H9 (cell line): ENCODE results near the gene SKAP1. TPM values are rescaled to one million over a fixed set of nuclear protein-coding genes. Genes with fewer than 3 reads are reported as not detected.

Experiments used
- DNase-seq: peaks from one replicate; pipeline ENCODE4 v3.0.0-alpha.2; 2017
- H2AFZ ChIP-seq: one replicate; pipeline ENCODE4 v1.6.1; 2013; ENCODE audit warnings: mild to moderate bottlenecking, low read length, control low read depth, moderate library complexity
- H2AK5ac ChIP-seq: 2 replicates; pipeline ENCODE4 v1.6.1; 2013; ENCODE audit warnings: low read length, control low read depth, mixed read lengths; ENCODE audit not compliant: insufficient read length
- H2BK120ac ChIP-seq: one replicate; pipeline ENCODE4 v1.6.1; 2013; ENCODE audit warnings: low read depth, mild to moderate bottlenecking, low read length, control low read depth, inconsistent platforms; ENCODE audit not compliant: poor library complexity, severe bottlenecking
- H2BK12ac ChIP-seq: 2 replicates; pipeline ENCODE4 v1.6.1; 2013; ENCODE audit warnings: low read length, control low read depth, mixed read lengths, low read depth; ENCODE audit not compliant: insufficient read length
- H2BK15ac ChIP-seq: 2 replicates; pipeline ENCODE4 v1.6.1; 2013; ENCODE audit warnings: low read depth, low read length, control low read depth
- H2BK20ac ChIP-seq: one replicate; pipeline ENCODE4 v1.6.1; 2013; ENCODE audit warnings: low read depth, mild to moderate bottlenecking, low read length, control low read depth, inconsistent platforms; ENCODE audit not compliant: poor library complexity, severe bottlenecking
- H2BK5ac ChIP-seq: 2 replicates; pipeline ENCODE4 v1.6.1; 2013; ENCODE audit warnings: low read length, control low read depth, mixed read lengths; ENCODE audit not compliant: insufficient read length
- H3K14ac ChIP-seq: 2 replicates; pipeline ENCODE4 v1.6.1; 2013; ENCODE audit warnings: low read length, control low read depth; ENCODE audit not compliant: insufficient read depth
- H3K18ac ChIP-seq: 2 replicates; pipeline ENCODE4 v1.6.1; 2013; ENCODE audit warnings: low read depth, mild to moderate bottlenecking, mixed read lengths, low read length, control low read depth; ENCODE audit not compliant: insufficient read length
- H3K23ac ChIP-seq: 2 replicates; pipeline ENCODE4 v1.6.1; 2013; ENCODE audit warnings: low read length, control low read depth, mixed read lengths, low read depth; ENCODE audit not compliant: insufficient read length
- H3K23me2 ChIP-seq: 2 replicates; pipeline ENCODE4 v1.6.1; 2013; ENCODE audit warnings: low read depth, mild to moderate bottlenecking, mixed read lengths, low read length, control low read depth; ENCODE audit not compliant: insufficient read length, poor library complexity, severe bottlenecking
- H3K27ac ChIP-seq: 2 replicates; pipeline ENCODE4 v1.5.1; 2013; ENCODE audit warnings: low read length, control low read depth, mixed read lengths, low read depth; ENCODE audit not compliant: insufficient read length
- H3K27me3 ChIP-seq: 2 replicates; pipeline ENCODE4 v1.6.1; 2013; ENCODE audit warnings: low read length, control low read depth, inconsistent platforms; ENCODE audit not compliant: insufficient read depth
- H3K4ac ChIP-seq: 2 replicates; pipeline ENCODE4 v1.6.1; 2013; ENCODE audit warnings: low read depth, mild to moderate bottlenecking, control low read depth, inconsistent platforms, low read length, moderate library complexity
- H3K4me1 ChIP-seq: 2 replicates; pipeline ENCODE4 v1.6.1; 2013; ENCODE audit warnings: low read length, control low read depth, inconsistent platforms; ENCODE audit not compliant: insufficient read depth
- H3K4me2 ChIP-seq: 2 replicates; pipeline ENCODE4 v1.6.1; 2013; ENCODE audit warnings: low read length, control low read depth, mixed read lengths; ENCODE audit not compliant: insufficient read length, insufficient read depth
- H3K56ac ChIP-seq: 2 replicates; pipeline ENCODE4 v1.6.1; 2013; ENCODE audit warnings: low read depth, mild to moderate bottlenecking, mixed read lengths, low read length, control low read depth; ENCODE audit not compliant: insufficient read length
- H3K79me1 ChIP-seq: 2 replicates; pipeline ENCODE4 v1.6.1; 2013; ENCODE audit warnings: low read depth, mild to moderate bottlenecking, moderate library complexity, low read length, control low read depth, inconsistent platforms; ENCODE audit not compliant: insufficient read depth, poor library complexity, severe bottlenecking
- H3K79me2 ChIP-seq: 2 replicates; pipeline ENCODE4 v1.6.1; 2013; ENCODE audit warnings: low read length, control low read depth, inconsistent platforms; ENCODE audit not compliant: insufficient read depth
- H3K9ac ChIP-seq: 2 replicates; pipeline ENCODE4 v1.6.1; 2013; ENCODE audit warnings: low read length, control low read depth, mixed read lengths; ENCODE audit not compliant: insufficient read length; ENCODE audit errors: extremely low read depth
- H3K9me3 ChIP-seq: one replicate; pipeline ENCODE4 v1.6.1; 2013; ENCODE audit warnings: low read depth, low read length, inconsistent platforms; ENCODE audit not compliant: control insufficient read depth
- H3T11ph ChIP-seq: one replicate; pipeline ENCODE4 v1.6.1; 2013; ENCODE audit warnings: mild to moderate bottlenecking, low read length, control low read depth, inconsistent platforms
- H4K20me1 ChIP-seq: one replicate; pipeline ENCODE4 v1.6.1; 2013; ENCODE audit not compliant: control insufficient read depth, insufficient read length, insufficient read depth
- H4K5ac ChIP-seq: 2 replicates; pipeline ENCODE4 v1.6.1; 2013; ENCODE audit warnings: low read depth, mild to moderate bottlenecking, mixed read lengths, low read length, control low read depth; ENCODE audit not compliant: insufficient read length
- H4K8ac ChIP-seq: replicated peaks from 2 replicates; pipeline ENCODE4 v1.6.1; 2013; ENCODE audit warnings: low read length, control low read depth, mixed read lengths, low read depth; ENCODE audit not compliant: insufficient read length
- H4K91ac ChIP-seq: 2 replicates; pipeline ENCODE4 v1.6.1; 2013; ENCODE audit warnings: low read depth, mild to moderate bottlenecking, moderate library complexity, mixed read lengths, low read length, control low read depth; ENCODE audit not compliant: insufficient read length
- H3K27ac Mint-ChIP-seq, 3 experiments: 2 replicates in 2 of 3; 3 replicates in 1 of 3; pipeline ENCODE4 v1.8.0; 2020 to 2021; ENCODE audit warnings: mixed read lengths in 3 of 3, mild to moderate bottlenecking in 1 of 3, moderate library complexity in 1 of 3
- H3K27me3 Mint-ChIP-seq: 2 replicates; pipeline ENCODE4 v1.8.0; 2021; ENCODE audit warnings: low read depth, mild to moderate bottlenecking, moderate library complexity, mixed read lengths
- H3K36me3 Mint-ChIP-seq, 3 experiments: 2 replicates in 2 of 3; 3 replicates in 1 of 3; pipeline ENCODE4 v1.8.0; 2020 to 2021; ENCODE audit warnings: low read depth in 3 of 3, mixed read lengths in 3 of 3; ENCODE audit not compliant: insufficient read depth in 1 of 3
- H3K4me1 Mint-ChIP-seq, 2 experiments: 2 replicates each; pipeline ENCODE4 v1.8.0; 2020; ENCODE audit warnings: mixed read lengths in 2 of 2
- H3K4me3 Mint-ChIP-seq, 2 experiments: 2 replicates in 1 of 2; 3 replicates in 1 of 2; pipeline ENCODE4 v1.8.0; 2020 to 2021; ENCODE audit warnings: mild to moderate bottlenecking in 2 of 2, mixed read lengths in 2 of 2, moderate library complexity in 1 of 2
- H3K9me3 Mint-ChIP-seq, 2 experiments: 2 replicates in 1 of 2; 3 replicates in 1 of 2; pipeline ENCODE4 v1.8.0; 2020; ENCODE audit warnings: mild to moderate bottlenecking in 2 of 2, mixed read lengths in 2 of 2, moderate library complexity in 1 of 2
- CTCF ChIP-seq: fragments of 200-600 bp; sonication (generic); conservative IDR thresholded peaks from 3 replicates; pipeline ENCODE4 v1.8.0; 2021; ENCODE audit warnings: antibody characterized with exemption, mild to moderate bottlenecking
- WGBS: extraction: QIAGEN DNeasy Blood & Tissue Kit; methylation state at CpG from one replicate; pipeline ENCODE4 v1.1.7; 2013; ENCODE audit warnings: missing lambda C conversion rate, low lambda C conversion rate, mixed read lengths; ENCODE audit not compliant: insufficient read length; ENCODE audit errors: extremely low coverage; 5-methylcytosine and 5-hydroxymethylcytosine counted together
- total RNA-seq: library from RNA; stranded (reverse); gene quantifications from 2 replicates; pipeline ENCODE4 v1.2.1, GENCODE V29; 2021

The SKAP1 gene
- total RNA-seq, 1 experiment from 2014 or later, result not detected

GRCh38 chr17:48439875-48440505 lies 10.0 kb upstream of the SKAP1 start:
- TF ChIP-seq CTCF, result no peak
- no peaks in the 10 kb centered on the region for H3K36me3 Mint-ChIP-seq
- H3K4me3 Mint-ChIP-seq, result no peak overlapping the region
- no peak overlapping the region for H3K23ac ChIP-seq
- H2BK120ac ChIP-seq, result no peak overlapping the region
- no peak overlapping the region for H3K14ac ChIP-seq
- no peak overlapping the region for H3K18ac ChIP-seq
- H3K9me3 ChIP-seq, result no peaks in the 10 kb centered on the region
- DNase-seq, result no peak
- H4K91ac ChIP-seq, result no peak overlapping the region
- no peaks in the 10 kb centered on the region for H3K9me3 Mint-ChIP-seq
- H2AK5ac ChIP-seq, result no peak overlapping the region
- H2BK15ac ChIP-seq, result no peak overlapping the region
- H2BK12ac ChIP-seq, result no peak overlapping the region
- no peak overlapping the region; a peak in 1 of 7 replicates for H3K27ac Mint-ChIP-seq
- H3K56ac ChIP-seq, result no peak overlapping the region
- H3K4ac ChIP-seq, result no peak overlapping the region
- H2BK5ac ChIP-seq, result no peak overlapping the region
- H3K23me2 ChIP-seq, result no peaks in the 10 kb centered on the region
- no peak overlapping the region for H2AFZ ChIP-seq
- no peak overlapping the region for H2BK20ac ChIP-seq
- peaks cover 74% of the 10 kb centered on the region for H3K27me3 Mint-ChIP-seq
- no peaks in the 10 kb centered on the region for H3K79me2 ChIP-seq
- no peak overlapping the region for H3K9ac ChIP-seq
- H3K4me2 ChIP-seq, result no peak overlapping the region
- H3T11ph ChIP-seq, result no peak overlapping the region
- no peaks in the 10 kb centered on the region for H3K4me1 ChIP-seq
- H4K20me1 ChIP-seq, result no peaks in the 10 kb centered on the region
- no peak overlapping the region for H3K27ac ChIP-seq
- H4K5ac ChIP-seq, result no peak overlapping the region
- H3K27me3 ChIP-seq, result no peaks in the 10 kb centered on the region
- H4K8ac ChIP-seq, result no peak overlapping the region
- no CpG with 5 or more reads among the region's 8 CpGs for WGBS
- H3K4me1 Mint-ChIP-seq, result peaks cover 0 to 3% of the 10 kb centered on the region in 2 experiments; a peak in 2 of 4 replicates
- no peaks in the 10 kb centered on the region for H3K79me1 ChIP-seq
